Liver (tissue), 9 donors: ENCODE data around the gene PEAR1. TPM values are rescaled to one million over a fixed set of nuclear protein-coding genes. Genes with fewer than 3 reads are reported as not detected.

Experiments
- DNase-seq: peaks from one replicate; pipeline ENCODE4 v3.0.0-alpha.2; 2017; ENCODE audit warnings: low spot score
- H3K27ac ChIP-seq, 2 donors: one replicate each; pipeline ENCODE4 v1.7.0; 2013; ENCODE audit warnings: inconsistent platforms in 2 of 2, low read length in 2 of 2, control low read depth in 1 of 2, low read depth in 1 of 2, mild to moderate bottlenecking in 1 of 2
- H3K27me3 ChIP-seq, 4 donors: one replicate each; pipeline versions ENCODE4 v1.6.1 to v1.7.0; 2013; ENCODE audit warnings: low read length in 3 of 4, inconsistent platforms in 1 of 4, mild to moderate bottlenecking in 1 of 4, moderate library complexity in 1 of 4; ENCODE audit not compliant: control insufficient read depth in 4 of 4, insufficient read depth in 4 of 4
- H3K36me3 ChIP-seq, 4 donors: one replicate each; pipeline versions ENCODE4 v1.6.1 to v1.7.0; 2013; ENCODE audit warnings: low read length in 3 of 4, mild to moderate bottlenecking in 3 of 4, low read depth in 1 of 4, moderate library complexity in 1 of 4; ENCODE audit not compliant: control insufficient read depth in 4 of 4, insufficient read depth in 3 of 4
- H3K4me1 ChIP-seq, 4 donors: one replicate each; pipeline versions ENCODE4 v1.6.1 to v1.7.0; 2013; ENCODE audit warnings: low read length in 3 of 4, mild to moderate bottlenecking in 3 of 4, moderate library complexity in 1 of 4; ENCODE audit not compliant: control insufficient read depth in 4 of 4, insufficient read depth in 4 of 4
- H3K4me3 ChIP-seq, 3 donors: one replicate each; pipeline versions ENCODE4 v1.6.1 to v1.7.0; 2013; ENCODE audit warnings: low read length in 3 of 3, control low read depth in 1 of 3, low read depth in 1 of 3, mild to moderate bottlenecking in 1 of 3
- H3K9ac ChIP-seq, 2 donors: one replicate each; pipeline ENCODE4 v1.7.0; 2013; ENCODE audit warnings: low read length in 2 of 2, mild to moderate bottlenecking in 2 of 2, moderate library complexity in 2 of 2, control low read depth in 1 of 2, low read depth in 1 of 2
- H3K9me3 ChIP-seq, 4 donors: one replicate each; pipeline versions ENCODE4 v1.6.1 to v1.7.0; 2013; ENCODE audit warnings: low read length in 3 of 4; ENCODE audit not compliant: control insufficient read depth in 4 of 4
- EGR1 ChIP-seq, 2 donors: IDR thresholded peaks; 2 replicates each; pipeline ENCODE4 v1.6.1; 2016 to 2018; ENCODE audit warnings: antibody characterized with exemption in 2 of 2, low read depth in 2 of 2
- FOXA1 ChIP-seq: IDR thresholded peaks from 2 replicates; pipeline ENCODE4 v1.6.1; 2016; ENCODE audit warnings: antibody characterized with exemption
- FOXA2 ChIP-seq: IDR thresholded peaks from 2 replicates; pipeline ENCODE4 v1.6.1; 2016; ENCODE audit warnings: antibody characterized with exemption
- GABPA ChIP-seq, 2 donors: IDR thresholded peaks in 1 of 2; conservative IDR thresholded peaks in 1 of 2; 2 replicates each; pipeline ENCODE4 v1.6.1; 2016; ENCODE audit warnings: antibody characterized with exemption in 2 of 2, mild to moderate bottlenecking in 1 of 2, moderate library complexity in 1 of 2
- HNF4A ChIP-seq, 2 donors: conservative IDR thresholded peaks; 2 replicates each; pipeline ENCODE4 v1.6.1; 2016; ENCODE audit warnings: antibody characterized with exemption in 2 of 2, mild to moderate bottlenecking in 2 of 2
- HNF4G ChIP-seq: IDR thresholded peaks from 2 replicates; pipeline ENCODE4 v1.6.1; 2016; ENCODE audit warnings: antibody characterized with exemption
- JUND ChIP-seq, 2 donors: IDR thresholded peaks; 2 replicates each; pipeline ENCODE4 v1.6.1; 2016; ENCODE audit warnings: antibody characterized with exemption in 2 of 2
- NR2F2 ChIP-seq: IDR thresholded peaks from 2 replicates; pipeline ENCODE4 v1.6.1; 2016; ENCODE audit warnings: antibody characterized with exemption
- RAD21 ChIP-seq, 2 donors: IDR thresholded peaks; 2 replicates each; pipeline ENCODE4 v1.6.1; 2016; ENCODE audit warnings: antibody characterized with exemption in 2 of 2, mild to moderate bottlenecking in 2 of 2
- RXRA ChIP-seq, 2 donors: IDR thresholded peaks; 2 replicates each; pipeline ENCODE4 v1.6.1; 2017 to 2018; ENCODE audit warnings: antibody characterized with exemption in 2 of 2, mild to moderate bottlenecking in 1 of 2
- SP1 ChIP-seq: IDR thresholded peaks from 2 replicates; pipeline ENCODE4 v1.6.1; 2018; ENCODE audit warnings: antibody characterized with exemption, mild to moderate bottlenecking
- TAF1 ChIP-seq: conservative IDR thresholded peaks from 2 replicates; pipeline ENCODE4 v1.6.1; 2016; ENCODE audit warnings: antibody characterized with exemption, mild to moderate bottlenecking
- YY1 ChIP-seq: IDR thresholded peaks from 2 replicates; pipeline ENCODE4 v1.6.1; 2016; ENCODE audit warnings: antibody characterized with exemption, mild to moderate bottlenecking
- WGBS: extraction: QIAGEN DNeasy Blood & Tissue Kit; methylation state at CpG from one replicate; pipeline ENCODE4 v1.1.7; 2013; 5-methylcytosine and 5-hydroxymethylcytosine counted together
- polyA plus RNA-seq, 2 donors: library from polyadenylated mRNA; stranded (reverse) in 1 of 2; unstranded in 1 of 2; fragments of 200-250 nt in 1 of 2; fragments of >200 nt in 1 of 2; fragmentation: Nextera tagmentation in 1 of 2; extraction: Ambion mirVana in 1 of 2; gene quantifications; one replicate each; pipeline versions ENCODE4 v1.2.1 to v1.2.3, GENCODE V29; 2013 to 2015
- total RNA-seq, 2 donors: library from RNA; depleted of rRNA; stranded (reverse); fragments of >200 nt; gene quantifications; one replicate each; pipeline ENCODE4 v1.2.3, GENCODE V29; 2014
- TF ChIP-seq, protein P1 (sequence below): IDR thresholded peaks from 2 replicates; pipeline ENCODE4 v1.6.1; 2016; ENCODE audit warnings: antibody characterized with exemption, mild to moderate bottlenecking
- TF ChIP-seq, protein P2 (sequence below): fragments of 150-350 bp; IDR thresholded peaks from 2 replicates; pipeline ENCODE4 v1.5.1; 2017; ENCODE audit warnings: improper control_type of control experiment, low read depth, low read length; ENCODE audit not compliant: missing input control
- TF ChIP-seq, protein P3 (sequence below): IDR thresholded peaks from 2 replicates; pipeline ENCODE4 v1.6.1; 2016; ENCODE audit warnings: antibody characterized with exemption
- TF ChIP-seq, protein P4 (sequence below): IDR thresholded peaks from 2 replicates; pipeline ENCODE4 v1.6.1; 2016; ENCODE audit warnings: antibody characterized with exemption
- donor health status: healthy.
- donor health status: healthy.
- donor health status: healthy.
- donor health status: healthy.
- donor health status: healthy.

The PEAR1 gene
- total and polyA plus RNA-seq, 4 donors, result 2.1 to 4.4 (median 3.1) TPM

DNA sequence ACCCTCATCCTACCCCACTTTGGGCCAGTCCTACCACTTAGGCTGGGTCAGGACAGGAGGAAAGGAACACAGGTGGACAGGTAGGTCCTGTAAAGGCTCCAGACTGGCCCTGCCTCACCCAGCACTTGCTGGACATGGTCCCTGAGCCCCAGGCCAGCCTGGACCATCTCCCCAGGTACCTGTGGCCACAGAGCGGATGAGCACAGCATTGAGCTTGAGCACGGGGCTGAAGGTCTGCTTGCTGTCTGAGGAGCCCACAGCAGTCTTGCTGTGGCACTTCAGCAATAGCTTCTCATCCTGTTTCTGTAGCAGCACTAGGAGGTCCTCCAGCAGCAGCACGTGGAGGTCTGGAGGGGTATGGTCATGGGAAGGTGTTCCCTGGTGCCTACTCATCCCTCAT, 50.2 kb downstream of the PEAR1 start (continued):
- TF ChIP-seq, protein P1, sequence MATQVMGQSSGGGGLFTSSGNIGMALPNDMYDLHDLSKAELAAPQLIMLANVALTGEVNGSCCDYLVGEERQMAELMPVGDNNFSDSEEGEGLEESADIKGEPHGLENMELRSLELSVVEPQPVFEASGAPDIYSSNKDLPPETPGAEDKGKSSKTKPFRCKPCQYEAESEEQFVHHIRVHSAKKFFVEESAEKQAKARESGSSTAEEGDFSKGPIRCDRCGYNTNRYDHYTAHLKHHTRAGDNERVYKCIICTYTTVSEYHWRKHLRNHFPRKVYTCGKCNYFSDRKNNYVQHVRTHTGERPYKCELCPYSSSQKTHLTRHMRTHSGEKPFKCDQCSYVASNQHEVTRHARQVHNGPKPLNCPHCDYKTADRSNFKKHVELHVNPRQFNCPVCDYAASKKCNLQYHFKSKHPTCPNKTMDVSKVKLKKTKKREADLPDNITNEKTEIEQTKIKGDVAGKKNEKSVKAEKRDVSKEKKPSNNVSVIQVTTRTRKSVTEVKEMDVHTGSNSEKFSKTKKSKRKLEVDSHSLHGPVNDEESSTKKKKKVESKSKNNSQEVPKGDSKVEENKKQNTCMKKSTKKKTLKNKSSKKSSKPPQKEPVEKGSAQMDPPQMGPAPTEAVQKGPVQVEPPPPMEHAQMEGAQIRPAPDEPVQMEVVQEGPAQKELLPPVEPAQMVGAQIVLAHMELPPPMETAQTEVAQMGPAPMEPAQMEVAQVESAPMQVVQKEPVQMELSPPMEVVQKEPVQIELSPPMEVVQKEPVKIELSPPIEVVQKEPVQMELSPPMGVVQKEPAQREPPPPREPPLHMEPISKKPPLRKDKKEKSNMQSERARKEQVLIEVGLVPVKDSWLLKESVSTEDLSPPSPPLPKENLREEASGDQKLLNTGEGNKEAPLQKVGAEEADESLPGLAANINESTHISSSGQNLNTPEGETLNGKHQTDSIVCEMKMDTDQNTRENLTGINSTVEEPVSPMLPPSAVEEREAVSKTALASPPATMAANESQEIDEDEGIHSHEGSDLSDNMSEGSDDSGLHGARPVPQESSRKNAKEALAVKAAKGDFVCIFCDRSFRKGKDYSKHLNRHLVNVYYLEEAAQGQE, result no peak

DNA sequence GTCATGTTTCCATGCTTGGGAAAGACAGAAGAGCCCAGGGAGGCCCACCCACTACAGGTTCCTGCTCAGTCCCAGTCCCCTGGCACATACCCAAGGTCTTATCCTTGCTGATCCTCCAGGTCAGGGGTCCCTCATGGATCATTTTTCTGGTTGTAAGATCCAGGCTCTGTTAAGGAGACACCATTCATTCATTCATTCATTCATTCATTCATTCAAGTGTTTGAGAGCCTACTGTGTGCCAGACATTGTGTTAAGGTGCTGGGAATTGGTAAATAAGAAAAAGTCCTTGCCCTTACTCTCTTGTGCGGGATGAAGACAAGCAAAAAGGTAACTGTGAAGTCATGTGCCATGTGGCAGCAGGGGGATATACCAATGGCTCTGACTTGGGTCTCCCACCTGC, 50.8 kb downstream of the PEAR1 start:
- H3K27ac ChIP-seq, result no peak overlapping the region
- no peaks in the 10 kb centered on the region for H3K4me1 ChIP-seq
- peaks cover 24 to 94% (median 56%) of the 10 kb centered on the region in 4 donors for H3K36me3 ChIP-seq
- H3K4me3 ChIP-seq, result no peak overlapping the region
- no peak for TF ChIP-seq FOXA1
- TF ChIP-seq GABPA (IDR thresholded peaks at IDR 0.05 in 1 of 2, conservative IDR thresholded peaks at IDR 0.05 in 1 of 2), result no peak
- TF ChIP-seq SP1, result no peak
- TF ChIP-seq FOXA2, result no peak
- no peak for TF ChIP-seq EGR1 (IDR thresholded peaks at IDR 0.05; ENCODE audit: low read depth in 2 of 2)
- TF ChIP-seq, protein P2, sequence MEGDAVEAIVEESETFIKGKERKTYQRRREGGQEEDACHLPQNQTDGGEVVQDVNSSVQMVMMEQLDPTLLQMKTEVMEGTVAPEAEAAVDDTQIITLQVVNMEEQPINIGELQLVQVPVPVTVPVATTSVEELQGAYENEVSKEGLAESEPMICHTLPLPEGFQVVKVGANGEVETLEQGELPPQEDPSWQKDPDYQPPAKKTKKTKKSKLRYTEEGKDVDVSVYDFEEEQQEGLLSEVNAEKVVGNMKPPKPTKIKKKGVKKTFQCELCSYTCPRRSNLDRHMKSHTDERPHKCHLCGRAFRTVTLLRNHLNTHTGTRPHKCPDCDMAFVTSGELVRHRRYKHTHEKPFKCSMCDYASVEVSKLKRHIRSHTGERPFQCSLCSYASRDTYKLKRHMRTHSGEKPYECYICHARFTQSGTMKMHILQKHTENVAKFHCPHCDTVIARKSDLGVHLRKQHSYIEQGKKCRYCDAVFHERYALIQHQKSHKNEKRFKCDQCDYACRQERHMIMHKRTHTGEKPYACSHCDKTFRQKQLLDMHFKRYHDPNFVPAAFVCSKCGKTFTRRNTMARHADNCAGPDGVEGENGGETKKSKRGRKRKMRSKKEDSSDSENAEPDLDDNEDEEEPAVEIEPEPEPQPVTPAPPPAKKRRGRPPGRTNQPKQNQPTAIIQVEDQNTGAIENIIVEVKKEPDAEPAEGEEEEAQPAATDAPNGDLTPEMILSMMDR, result no peak
- no peak for TF ChIP-seq TAF1
- no peaks in the 10 kb centered on the region for H3K9me3 ChIP-seq
- H3K9ac ChIP-seq, result no peak overlapping the region
- H3K27me3 ChIP-seq, result no peaks in the 10 kb centered on the region
- no peak for DNase-seq
- 100% methylated on average over 1 of the region's 1 CpG for WGBS

GRCh38 chr1:156944848-156945247, 51.3 kb downstream of the PEAR1 start:
- no peak overlapping the region for H3K4me3 ChIP-seq
- no peak overlapping the region for H3K9ac ChIP-seq
- no peak overlapping the region for H3K27ac ChIP-seq
- WGBS, result 96% methylated on average over 8 of the region's 8 CpGs
- H3K9me3 ChIP-seq, result no peaks in the 10 kb centered on the region
- H3K4me1 ChIP-seq, result no peaks in the 10 kb centered on the region
- H3K36me3 ChIP-seq, result peaks cover 21 to 92% (median 52%) of the 10 kb centered on the region in 4 donors
- no peaks in the 10 kb centered on the region for H3K27me3 ChIP-seq
- no peak for DNase-seq
- no peak for TF ChIP-seq RAD21 (IDR thresholded peaks at IDR 0.05)
- no peak for TF ChIP-seq JUND (IDR thresholded peaks at IDR 0.05)
- TF ChIP-seq, protein P1, result no peak
- no peak for TF ChIP-seq FOXA2
- no peak for TF ChIP-seq FOXA1
- TF ChIP-seq HNF4G, result no peak
- TF ChIP-seq, protein P3, sequence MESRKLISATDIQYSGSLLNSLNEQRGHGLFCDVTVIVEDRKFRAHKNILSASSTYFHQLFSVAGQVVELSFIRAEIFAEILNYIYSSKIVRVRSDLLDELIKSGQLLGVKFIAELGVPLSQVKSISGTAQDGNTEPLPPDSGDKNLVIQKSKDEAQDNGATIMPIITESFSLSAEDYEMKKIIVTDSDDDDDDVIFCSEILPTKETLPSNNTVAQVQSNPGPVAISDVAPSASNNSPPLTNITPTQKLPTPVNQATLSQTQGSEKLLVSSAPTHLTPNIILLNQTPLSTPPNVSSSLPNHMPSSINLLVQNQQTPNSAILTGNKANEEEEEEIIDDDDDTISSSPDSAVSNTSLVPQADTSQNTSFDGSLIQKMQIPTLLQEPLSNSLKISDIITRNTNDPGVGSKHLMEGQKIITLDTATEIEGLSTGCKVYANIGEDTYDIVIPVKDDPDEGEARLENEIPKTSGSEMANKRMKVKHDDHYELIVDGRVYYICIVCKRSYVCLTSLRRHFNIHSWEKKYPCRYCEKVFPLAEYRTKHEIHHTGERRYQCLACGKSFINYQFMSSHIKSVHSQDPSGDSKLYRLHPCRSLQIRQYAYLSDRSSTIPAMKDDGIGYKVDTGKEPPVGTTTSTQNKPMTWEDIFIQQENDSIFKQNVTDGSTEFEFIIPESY, result no peak
- TF ChIP-seq, protein P4, sequence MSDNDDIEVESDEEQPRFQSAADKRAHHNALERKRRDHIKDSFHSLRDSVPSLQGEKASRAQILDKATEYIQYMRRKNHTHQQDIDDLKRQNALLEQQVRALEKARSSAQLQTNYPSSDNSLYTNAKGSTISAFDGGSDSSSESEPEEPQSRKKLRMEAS, result no peak
- TF ChIP-seq HNF4A (conservative IDR thresholded peaks at IDR 0.05), result no peak
- TF ChIP-seq TAF1, result no peak
- no peak for TF ChIP-seq GABPA (IDR thresholded peaks at IDR 0.05 in 1 of 2, conservative IDR thresholded peaks at IDR 0.05 in 1 of 2)
- TF ChIP-seq SP1, result no peak
- TF ChIP-seq, protein P2, result no peak
- TF ChIP-seq NR2F2, result no peak
- no peak for TF ChIP-seq EGR1 (IDR thresholded peaks at IDR 0.05; ENCODE audit: low read depth in 2 of 2)
- TF ChIP-seq RXRA (IDR thresholded peaks at IDR 0.05), result no peak
- TF ChIP-seq YY1, result no peak
